Forelimb muscle (tissue), 1 donor: Measurements from ENCODE around the gene POC1A. TPM values are rescaled to one million over a fixed set of nuclear protein-coding genes. Genes with fewer than 3 reads are reported as not detected.

Experiments
- DNase-seq: peaks from one replicate; pipeline ENCODE4 v3.0.0-alpha.2; 2013; ENCODE audit warnings: low read depth
- polyA plus RNA-seq: library from polyadenylated mRNA; unstranded; fragments of 120-200 nt; gene quantifications from one replicate; pipeline ENCODE4 v1.2.1, GENCODE V29; 2013; ENCODE audit not compliant: insufficient read length

Gene POC1A
- polyA plus RNA-seq, 1 donor, result 3.7 TPM

DNA sequence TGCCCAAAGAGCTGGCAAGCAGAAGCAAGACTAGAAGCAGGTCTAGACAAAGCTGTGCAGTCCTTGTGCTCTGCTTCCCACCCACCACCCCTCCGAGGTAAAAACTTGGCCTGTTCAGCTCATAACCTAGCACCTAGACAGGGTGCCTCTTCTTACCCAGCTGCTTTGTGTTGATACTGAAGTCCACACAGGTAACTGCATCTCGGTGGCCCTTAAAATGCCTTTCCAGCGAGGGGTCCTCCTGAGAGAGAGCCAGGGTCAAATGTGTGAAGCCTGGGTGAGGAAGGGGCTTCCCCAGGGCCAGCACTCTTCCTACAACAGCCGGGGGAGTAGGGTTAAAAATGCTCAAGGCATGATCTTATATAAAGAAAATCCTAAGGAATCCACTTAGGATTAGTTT, 3.4 kb downstream of the POC1A start:
- no peak for DNase-seq

DNA sequence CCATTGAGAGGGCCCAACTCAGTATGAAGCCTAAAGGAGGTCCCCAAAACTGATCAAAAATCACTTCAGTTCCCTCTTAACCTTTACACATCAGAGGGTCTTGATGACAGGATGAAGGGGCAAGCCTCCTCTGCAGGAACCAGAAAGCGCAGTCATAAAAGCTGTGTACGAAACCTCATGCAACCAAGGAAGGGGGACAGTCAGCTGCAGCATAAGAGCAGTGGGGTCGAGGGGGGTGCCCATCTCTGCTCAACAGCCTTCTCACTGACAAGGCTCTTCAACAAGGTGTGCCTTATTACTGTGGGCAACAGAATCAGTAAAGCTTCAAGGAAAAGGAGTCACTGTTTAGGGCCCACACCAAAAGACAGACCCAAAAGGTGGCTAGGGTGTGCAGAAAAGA, 3.9 kb downstream of the POC1A start:
- DNase-seq, result no peak

DNA sequence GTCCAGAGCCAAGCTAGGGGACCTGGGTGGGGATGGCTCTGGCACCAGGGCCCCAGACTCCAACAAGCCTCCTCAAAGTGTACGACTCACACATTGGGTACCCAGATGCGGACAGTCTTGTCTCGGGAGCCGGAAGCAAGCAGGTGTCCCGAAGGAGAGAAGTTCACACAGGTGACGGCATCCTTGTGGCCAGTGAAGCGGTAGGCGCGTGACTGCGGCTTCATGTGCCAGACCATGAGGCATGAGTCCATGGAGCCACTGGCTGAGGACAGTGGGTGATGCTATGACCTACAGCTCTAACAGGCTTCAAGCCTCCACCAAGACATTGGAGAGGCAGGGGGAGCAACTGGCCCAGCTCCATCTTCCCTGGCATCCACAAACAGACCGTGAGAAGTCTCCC, 4.5 kb downstream of the POC1A start:
- DNase-seq, result no peak

DNA sequence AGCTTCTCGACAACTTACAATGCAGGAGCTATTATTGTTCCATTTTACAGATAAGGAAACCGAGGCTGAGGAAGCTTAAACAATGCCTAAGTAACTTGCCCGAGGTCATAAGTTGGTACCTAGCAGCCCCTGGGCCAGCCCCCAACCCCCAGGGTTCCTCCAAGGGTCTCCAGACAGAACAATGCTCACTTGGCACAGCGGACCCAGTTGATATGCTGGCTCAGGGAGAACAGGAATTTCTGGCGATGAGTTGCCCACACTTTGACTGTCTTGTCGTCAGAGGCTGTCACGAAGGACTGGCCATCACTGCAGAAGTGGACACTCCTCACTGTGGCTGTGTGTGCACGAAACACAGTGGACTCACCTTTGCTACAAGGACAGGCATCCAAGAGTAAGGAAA, 5.2 kb downstream of the POC1A start:
- DNase-seq, result no peak

DNA sequence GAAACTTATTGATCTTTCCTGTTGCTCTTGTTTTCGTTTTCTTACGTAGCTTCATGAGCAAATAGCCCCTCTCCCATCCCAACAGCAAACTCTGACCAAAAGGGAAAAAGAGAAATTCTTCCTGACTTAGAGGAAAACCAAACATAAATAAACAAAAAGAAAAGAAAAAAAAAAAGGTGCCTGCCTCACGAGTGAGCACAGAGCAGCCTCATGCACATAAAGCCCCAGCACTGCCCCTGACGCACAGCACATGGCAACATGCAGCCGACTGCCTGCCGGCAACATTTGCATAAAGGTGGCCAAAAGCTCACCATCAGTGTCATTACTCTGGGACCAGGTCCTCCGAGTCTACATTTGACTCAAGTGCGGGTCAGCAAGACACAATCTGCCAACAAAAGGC, 6.4 kb downstream of the POC1A start:
- no peak for DNase-seq

DNA sequence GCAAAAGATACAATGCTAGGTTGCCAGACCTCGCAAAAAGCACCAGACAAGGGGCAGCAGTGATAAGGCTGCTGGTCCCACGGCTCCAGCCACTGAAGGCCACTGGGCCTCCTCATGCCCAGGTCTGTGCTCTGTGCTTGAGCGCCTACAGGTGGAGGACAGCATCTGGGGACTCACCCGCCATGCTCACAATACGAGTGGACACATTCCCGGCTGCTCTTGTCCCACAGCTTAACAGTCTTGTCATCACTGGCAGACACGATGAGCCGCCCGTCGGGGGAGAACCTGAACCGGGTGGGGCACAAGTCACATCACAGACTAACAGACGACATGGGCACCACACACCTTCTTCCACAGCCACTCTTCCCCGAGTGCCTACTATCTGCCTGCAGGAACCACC, 7.4 kb downstream of the POC1A start:
- no peak for DNase-seq

DNA sequence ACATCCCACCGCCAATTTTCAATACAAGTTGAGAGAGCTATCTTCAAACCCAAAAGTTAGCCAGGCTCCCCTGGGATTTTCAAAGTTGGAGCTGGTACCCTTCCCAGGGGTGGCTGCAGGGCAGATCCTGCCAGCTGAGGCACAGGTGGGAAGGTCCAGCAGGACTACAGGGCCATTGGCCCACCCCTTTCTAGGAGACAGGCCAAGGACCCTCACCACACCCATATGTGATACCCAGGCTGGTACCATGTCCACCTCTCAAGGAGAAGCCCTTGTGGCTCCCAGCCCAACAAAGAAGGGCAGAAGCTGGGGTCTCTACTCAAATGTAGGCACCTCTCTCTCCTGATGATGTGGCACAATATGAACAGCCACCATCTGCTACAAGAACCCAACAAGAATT, 8.0 kb downstream of the POC1A start:
- no peak for DNase-seq

DNA sequence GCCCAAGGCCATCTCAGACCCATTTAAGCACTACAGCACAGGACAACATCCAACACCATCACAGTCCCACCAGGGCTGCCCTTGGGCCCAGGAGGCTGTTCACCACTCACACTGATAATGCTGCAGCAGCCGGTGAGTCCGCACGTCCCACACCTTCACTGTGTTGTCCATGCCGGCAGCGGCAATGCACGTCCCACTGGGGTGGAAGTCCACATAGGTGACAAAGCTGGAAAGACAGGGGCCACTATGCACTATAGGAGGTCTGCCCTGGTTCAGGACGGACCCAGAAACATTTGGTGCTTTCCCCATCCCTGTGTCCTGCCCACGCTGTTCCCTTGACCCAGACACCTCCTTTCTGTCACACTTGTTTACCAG, 8.5 kb downstream of the POC1A start:
- DNase-seq, result no peak

DNA sequence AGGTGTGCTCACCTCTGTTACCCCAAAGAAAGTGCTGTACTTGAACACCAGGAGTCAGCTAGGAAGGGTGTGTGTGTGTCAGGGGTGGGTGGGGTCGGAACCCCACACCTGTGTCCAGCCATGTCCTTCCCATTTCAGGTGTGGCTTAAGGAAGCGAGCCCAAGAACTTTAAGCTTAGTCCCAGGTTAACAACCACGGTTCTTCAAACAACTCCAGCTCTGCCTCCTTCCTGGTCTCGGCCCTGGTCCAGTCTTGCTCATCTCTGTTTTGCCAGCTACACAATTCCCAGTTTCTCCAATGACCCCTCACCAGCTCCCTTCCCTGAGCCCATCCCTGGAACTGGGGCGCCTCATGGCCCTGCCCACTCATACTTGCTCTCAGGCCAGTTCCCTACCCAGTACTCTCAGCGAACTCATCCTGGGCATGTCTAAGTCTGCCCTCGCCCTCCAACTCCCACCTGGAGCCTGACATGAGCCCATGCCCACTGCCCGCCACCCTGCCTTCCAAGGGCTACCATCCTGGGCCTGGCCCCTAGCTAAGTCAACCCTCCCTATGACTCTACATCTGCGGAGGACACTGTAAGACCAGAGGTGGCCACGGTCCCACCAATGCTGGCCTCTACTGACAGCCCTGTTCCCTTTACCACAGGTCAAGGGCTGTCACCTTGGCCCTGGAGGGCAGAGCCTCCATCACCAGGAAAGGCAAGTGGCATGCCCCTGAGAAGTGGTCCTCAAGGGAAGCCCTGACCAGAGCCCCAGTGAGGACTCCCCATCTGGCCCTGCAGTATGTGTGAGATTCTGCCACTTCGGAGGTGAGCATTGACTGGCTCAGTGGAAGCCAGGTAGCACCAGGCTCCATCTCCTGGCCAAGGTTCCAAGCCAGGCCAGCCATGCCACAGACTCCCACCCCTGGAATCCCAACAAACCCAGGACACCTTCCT, 9.2 kb downstream of the POC1A start:
- no peak for DNase-seq

DNA sequence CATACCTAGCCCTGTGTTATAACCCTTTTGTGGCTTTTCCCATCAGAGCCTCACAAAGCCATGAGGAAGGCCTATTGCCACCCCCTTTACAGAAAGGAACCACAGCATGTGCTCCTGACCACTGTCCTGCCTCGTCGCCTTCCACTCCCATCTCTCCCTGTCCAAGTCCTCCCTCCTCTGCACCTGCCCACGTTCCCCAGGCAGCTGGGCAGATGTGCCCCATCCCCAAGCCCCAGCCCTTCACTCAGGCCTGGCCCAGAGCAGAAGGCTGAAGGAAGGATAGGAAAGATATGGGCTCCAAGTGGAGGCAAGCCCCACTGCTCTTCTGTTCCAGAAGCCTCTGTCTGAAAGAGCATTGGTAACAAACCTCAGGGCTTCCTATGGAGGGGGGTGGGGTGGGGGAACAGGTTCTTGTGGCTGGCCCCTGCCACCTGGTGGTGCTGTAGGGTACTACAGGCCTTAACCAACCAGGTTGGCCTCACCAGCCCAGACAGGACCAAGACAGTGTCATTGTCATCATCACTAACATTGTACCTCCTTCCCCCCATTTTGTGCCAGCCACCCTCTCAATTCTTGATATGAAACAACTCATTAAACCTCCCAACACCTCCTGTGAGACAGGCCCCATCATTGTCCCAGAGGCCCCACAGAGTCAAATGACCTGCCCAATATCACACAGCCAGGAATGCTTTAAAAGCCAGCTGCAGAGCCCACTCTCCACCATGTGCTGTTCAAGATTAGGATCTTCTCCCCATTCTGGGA, 10.0 kb downstream of the POC1A start:
- DNase-seq, result no peak

DNA sequence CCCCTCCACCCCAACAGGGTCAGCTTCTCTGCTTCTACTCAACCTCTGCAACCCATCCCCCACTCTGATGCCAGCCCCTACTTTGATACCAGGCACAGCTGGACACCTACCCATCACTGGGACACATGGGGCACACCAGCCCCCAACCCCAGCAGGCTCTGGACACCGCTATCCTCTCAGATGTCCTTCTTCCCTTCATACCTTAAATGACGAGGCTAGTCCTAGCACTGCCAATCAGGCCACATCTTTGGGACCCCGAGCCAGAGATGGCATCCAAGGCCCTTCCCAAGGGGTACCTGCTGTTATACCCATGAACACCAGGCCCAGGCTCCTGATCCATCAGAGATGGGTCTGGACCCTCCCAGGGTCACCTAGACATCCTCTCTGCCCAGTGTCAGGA, 10.6 kb downstream of the POC1A start:
- DNase-seq, result no peak

DNA sequence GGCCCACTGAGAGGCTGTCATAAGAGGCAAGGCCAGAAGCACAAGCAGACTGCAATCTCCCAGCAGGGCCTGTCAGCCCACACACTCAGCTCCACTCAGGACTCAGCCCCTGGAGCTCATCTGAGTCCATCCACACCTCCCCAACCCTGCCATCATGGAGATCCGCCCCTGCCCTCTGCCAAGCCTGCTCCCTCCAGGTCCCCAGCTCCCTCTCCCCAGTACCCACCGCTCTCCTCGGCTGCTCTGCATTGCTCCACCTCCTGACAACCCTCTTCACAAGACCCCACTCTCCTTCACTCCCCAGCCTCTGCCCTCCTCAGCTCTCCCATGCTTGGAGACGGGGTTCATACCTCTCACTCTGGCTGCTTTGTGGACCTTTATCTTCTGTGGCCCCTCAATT, 11.1 kb downstream of the POC1A start:
- DNase-seq, result no peak

DNA sequence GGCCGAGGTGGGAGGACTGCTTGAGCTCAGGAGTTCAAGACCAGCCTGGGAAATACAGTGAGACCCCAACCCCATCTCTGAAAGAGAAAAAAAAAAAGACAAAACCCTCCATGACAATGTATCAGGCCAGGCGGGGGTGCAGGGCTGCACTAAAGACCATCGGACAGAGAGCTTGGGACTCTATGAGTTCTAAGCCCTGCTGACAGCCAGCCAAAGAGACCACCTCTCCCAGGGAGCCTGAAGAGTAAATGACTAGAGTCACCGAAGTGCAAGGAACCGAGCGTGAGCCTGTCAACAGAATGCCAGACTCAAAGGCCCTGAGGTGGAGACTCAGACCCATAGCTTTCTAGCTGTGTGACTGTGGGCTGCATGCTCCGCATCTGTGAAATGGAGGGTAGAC, 12.5 kb downstream of the POC1A start:
- DNase-seq, result no peak

DNA sequence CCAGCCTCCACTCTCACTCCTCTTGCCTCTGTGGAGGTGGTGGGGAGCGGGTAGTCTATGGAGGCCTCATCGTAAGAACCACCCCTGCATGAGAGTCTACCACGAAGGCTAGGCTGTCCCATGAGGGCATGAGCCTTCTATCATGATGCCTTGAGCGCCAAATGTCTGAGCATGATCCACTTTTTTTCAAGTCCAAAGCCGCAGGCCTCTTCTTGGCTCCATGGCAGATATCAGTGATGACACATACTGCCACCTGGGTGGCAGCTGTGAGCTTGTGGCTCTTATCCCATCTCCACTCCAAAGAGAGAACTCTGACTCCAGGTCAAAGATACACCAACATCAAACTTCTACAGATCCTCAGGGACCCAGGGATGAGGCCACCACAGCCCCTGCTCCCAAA, 13.5 kb downstream of the POC1A start:
- DNase-seq, result no peak

DNA sequence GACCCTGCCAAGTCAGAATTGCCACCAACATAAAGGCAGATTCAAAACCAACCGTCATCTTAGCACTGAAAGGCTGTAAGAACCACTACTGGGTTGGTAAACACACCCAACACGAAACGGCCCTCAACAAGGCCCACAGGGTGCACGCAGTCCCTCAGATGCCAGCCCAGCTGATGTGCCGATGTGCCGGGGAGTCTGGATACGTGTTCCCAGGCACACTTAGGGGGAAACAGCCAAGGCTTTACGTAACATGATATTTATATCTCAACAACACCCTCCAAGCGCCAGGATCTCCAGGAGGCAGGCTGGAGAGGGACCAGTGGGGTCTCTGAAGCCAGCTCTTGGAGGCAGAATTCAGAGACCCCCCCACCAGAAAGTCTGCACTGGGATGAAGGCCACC, 14.2 kb downstream of the POC1A start:
- DNase-seq, result no peak

DNA sequence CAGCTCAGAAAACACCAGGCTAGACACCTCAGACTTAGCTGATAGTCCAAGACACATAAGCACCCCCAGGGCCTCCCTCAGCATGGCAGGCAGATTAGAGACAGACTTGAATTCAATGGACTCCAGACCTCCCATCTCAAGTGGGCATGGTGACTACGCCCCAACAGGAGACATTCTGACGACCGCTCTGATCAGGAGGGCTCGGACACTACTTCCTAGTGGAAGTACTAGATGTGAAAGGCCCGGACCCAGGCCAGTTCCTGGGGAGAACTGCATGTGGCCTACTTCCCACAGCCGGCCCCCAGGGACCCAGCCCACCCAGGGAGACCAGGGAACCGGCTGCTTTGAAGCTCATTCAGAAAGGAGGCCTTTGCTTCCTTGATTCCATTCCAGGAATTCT, 16.9 kb downstream of the POC1A start:
- no peak for DNase-seq

DNA sequence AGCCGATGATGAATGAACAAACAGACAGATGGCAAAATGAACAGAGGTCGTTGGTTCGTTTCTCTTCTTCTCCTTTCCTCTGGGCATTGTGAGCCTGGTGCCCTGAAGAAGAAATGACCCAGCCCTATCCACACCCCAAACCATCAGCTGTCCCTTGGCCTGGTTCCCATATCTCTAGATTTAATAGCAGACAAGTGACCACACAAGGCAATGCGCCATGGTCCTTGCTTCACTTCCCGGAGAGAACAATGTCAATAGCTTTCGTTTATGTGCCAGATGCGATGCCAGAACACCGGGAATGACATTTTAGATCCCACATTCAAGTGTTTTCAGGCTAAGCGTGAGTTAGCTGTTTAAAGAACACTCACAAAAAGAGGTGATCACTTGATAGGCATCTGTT, 17.7 kb downstream of the POC1A start:
- no peak for DNase-seq

DNA sequence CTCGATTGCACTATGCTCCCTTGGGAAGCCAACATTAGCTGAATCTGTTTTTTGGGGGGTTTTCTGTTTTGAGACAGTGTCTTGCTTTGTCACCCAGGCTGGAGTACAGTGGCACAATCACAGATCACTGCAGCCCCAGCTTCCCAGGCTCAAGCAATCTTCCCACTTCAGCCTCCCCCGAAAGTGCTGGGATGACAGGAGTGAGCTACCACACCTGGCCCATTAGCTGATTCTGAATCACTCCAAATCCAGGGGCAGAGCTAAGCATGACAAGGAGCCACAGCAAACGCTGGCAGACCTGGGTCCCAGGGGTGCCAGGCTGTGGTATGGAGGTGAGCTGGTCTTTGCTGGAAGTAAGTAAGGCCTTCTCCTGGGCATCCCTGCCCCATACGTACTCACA, 18.9 kb downstream of the POC1A start:
- no peak for DNase-seq

DNA sequence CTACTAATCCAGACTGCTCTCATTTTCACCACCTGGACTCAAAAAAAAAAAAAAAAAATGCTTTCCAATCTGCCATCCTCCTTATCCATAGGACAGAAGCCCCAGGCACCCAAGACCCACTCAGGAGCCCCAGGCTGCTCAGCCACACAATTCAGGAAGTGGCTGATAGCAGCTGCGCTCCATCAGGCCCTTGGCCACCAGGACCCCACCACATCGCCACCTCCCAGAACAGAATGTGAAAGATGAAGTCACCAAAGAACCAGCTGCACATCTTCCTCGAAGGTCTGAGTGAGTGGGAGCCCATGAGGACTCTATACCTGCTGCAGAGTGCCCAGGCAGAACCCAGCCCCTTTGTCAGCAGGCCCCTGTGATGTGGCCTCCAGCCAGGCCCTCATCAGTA, 19.5 kb downstream of the POC1A start:
- DNase-seq, result no peak

DNA sequence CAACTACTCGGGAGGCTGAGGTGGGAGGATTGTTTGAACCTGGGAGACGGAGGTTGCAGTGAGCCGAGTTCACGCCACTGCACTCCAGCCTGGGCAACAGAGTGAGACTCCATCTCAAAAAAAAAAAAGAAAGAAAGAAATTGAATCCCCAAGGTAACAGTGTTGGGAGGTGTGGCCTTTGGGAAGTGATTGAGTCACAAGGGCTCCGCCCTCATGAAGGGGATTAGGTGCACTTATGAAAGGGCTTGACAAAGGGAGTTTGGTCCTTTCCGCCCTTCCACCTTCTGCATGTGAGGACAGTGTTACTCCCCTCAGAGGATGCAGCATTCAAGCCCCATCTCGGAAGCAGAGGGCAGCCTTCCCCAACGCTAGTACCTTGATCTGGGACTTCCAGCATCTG, 21.3 kb downstream of the POC1A start:
- no peak for DNase-seq

DNA sequence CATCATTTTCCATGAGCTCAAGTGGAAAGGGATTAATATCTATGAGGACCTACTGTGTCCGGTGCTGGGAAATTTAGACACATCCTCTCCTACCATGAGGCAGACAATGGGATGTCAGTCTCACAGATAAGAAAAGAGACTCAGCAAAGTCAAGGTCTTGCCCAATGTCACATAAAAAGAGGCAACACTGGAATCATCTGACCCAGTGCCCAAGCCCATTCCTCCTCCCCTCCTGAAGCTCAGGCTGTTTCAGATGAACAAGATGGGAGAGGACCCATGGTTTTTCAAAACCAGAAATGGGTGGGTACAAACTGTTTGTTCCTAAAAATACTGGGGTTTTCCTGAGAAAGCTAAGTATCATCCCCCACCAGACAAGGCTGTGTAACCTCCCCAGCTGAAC, 22.2 kb downstream of the POC1A start:
- no peak for DNase-seq

DNA sequence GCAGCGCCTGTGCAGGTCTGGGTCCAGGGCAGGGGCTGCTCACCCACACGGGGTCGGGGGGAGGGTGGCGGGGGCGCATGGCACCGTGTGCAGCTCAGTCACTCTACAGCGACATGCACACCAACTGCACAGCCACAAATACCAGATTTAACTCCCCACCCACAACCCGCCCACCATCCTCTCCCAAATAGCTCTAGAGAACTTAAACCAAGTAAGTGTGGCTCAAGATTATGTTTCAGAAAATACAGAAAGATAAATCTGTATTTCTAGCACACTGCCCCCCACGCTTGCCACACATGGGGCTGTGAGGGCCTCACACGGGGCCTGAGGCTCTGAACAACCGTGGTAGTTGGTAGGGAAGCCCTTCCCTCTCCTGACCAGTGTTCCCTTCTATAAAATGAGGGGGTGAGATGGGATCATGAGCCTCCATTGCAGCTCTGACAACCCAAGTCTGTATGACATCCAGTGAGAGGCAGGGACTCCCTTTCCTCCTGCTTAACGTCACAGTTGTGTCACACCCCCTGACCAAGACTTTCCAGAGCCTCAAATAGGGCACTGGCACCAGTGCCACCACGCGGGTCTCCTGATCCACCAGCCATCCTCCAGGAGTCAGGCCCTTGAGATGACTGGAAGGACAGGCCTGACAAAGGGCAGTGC, 23.1 kb downstream of the POC1A start:
- DNase-seq, result no peak
